H9 (cell line): ENCODE measurements around the gene PXDC1. TPM values are rescaled to one million over a fixed set of nuclear protein-coding genes. Genes with fewer than 3 reads are reported as not detected.

Experiments used
- DNase-seq: peaks from one replicate; pipeline ENCODE4 v3.0.0-alpha.2; 2017
- H2AFZ ChIP-seq: one replicate; pipeline ENCODE4 v1.6.1; 2013; ENCODE audit warnings: mild to moderate bottlenecking, low read length, control low read depth, moderate library complexity
- H2AK5ac ChIP-seq: 2 replicates; pipeline ENCODE4 v1.6.1; 2013; ENCODE audit warnings: low read length, control low read depth, mixed read lengths; ENCODE audit not compliant: insufficient read length
- H2BK120ac ChIP-seq: one replicate; pipeline ENCODE4 v1.6.1; 2013; ENCODE audit warnings: low read depth, mild to moderate bottlenecking, low read length, control low read depth, inconsistent platforms; ENCODE audit not compliant: poor library complexity, severe bottlenecking
- H2BK12ac ChIP-seq: 2 replicates; pipeline ENCODE4 v1.6.1; 2013; ENCODE audit warnings: low read length, control low read depth, mixed read lengths, low read depth; ENCODE audit not compliant: insufficient read length
- H2BK15ac ChIP-seq: 2 replicates; pipeline ENCODE4 v1.6.1; 2013; ENCODE audit warnings: low read depth, low read length, control low read depth
- H2BK20ac ChIP-seq: one replicate; pipeline ENCODE4 v1.6.1; 2013; ENCODE audit warnings: low read depth, mild to moderate bottlenecking, low read length, control low read depth, inconsistent platforms; ENCODE audit not compliant: poor library complexity, severe bottlenecking
- H2BK5ac ChIP-seq: 2 replicates; pipeline ENCODE4 v1.6.1; 2013; ENCODE audit warnings: low read length, control low read depth, mixed read lengths; ENCODE audit not compliant: insufficient read length
- H3K14ac ChIP-seq: 2 replicates; pipeline ENCODE4 v1.6.1; 2013; ENCODE audit warnings: low read length, control low read depth; ENCODE audit not compliant: insufficient read depth
- H3K18ac ChIP-seq: 2 replicates; pipeline ENCODE4 v1.6.1; 2013; ENCODE audit warnings: low read depth, mild to moderate bottlenecking, mixed read lengths, low read length, control low read depth; ENCODE audit not compliant: insufficient read length
- H3K23ac ChIP-seq: 2 replicates; pipeline ENCODE4 v1.6.1; 2013; ENCODE audit warnings: low read length, control low read depth, mixed read lengths, low read depth; ENCODE audit not compliant: insufficient read length
- H3K23me2 ChIP-seq: 2 replicates; pipeline ENCODE4 v1.6.1; 2013; ENCODE audit warnings: low read depth, mild to moderate bottlenecking, mixed read lengths, low read length, control low read depth; ENCODE audit not compliant: insufficient read length, poor library complexity, severe bottlenecking
- H3K27ac ChIP-seq: 2 replicates; pipeline ENCODE4 v1.5.1; 2013; ENCODE audit warnings: low read length, control low read depth, mixed read lengths, low read depth; ENCODE audit not compliant: insufficient read length
- H3K27me3 ChIP-seq: 2 replicates; pipeline ENCODE4 v1.6.1; 2013; ENCODE audit warnings: low read length, control low read depth, inconsistent platforms; ENCODE audit not compliant: insufficient read depth
- H3K4ac ChIP-seq: 2 replicates; pipeline ENCODE4 v1.6.1; 2013; ENCODE audit warnings: low read depth, mild to moderate bottlenecking, control low read depth, inconsistent platforms, low read length, moderate library complexity
- H3K4me1 ChIP-seq: 2 replicates; pipeline ENCODE4 v1.6.1; 2013; ENCODE audit warnings: low read length, control low read depth, inconsistent platforms; ENCODE audit not compliant: insufficient read depth
- H3K4me2 ChIP-seq: 2 replicates; pipeline ENCODE4 v1.6.1; 2013; ENCODE audit warnings: low read length, control low read depth, mixed read lengths; ENCODE audit not compliant: insufficient read length, insufficient read depth
- H3K56ac ChIP-seq: 2 replicates; pipeline ENCODE4 v1.6.1; 2013; ENCODE audit warnings: low read depth, mild to moderate bottlenecking, mixed read lengths, low read length, control low read depth; ENCODE audit not compliant: insufficient read length
- H3K79me1 ChIP-seq: 2 replicates; pipeline ENCODE4 v1.6.1; 2013; ENCODE audit warnings: low read depth, mild to moderate bottlenecking, moderate library complexity, low read length, control low read depth, inconsistent platforms; ENCODE audit not compliant: insufficient read depth, poor library complexity, severe bottlenecking
- H3K79me2 ChIP-seq: 2 replicates; pipeline ENCODE4 v1.6.1; 2013; ENCODE audit warnings: low read length, control low read depth, inconsistent platforms; ENCODE audit not compliant: insufficient read depth
- H3K9ac ChIP-seq: 2 replicates; pipeline ENCODE4 v1.6.1; 2013; ENCODE audit warnings: low read length, control low read depth, mixed read lengths; ENCODE audit not compliant: insufficient read length; ENCODE audit errors: extremely low read depth
- H3K9me3 ChIP-seq: one replicate; pipeline ENCODE4 v1.6.1; 2013; ENCODE audit warnings: low read depth, low read length, inconsistent platforms; ENCODE audit not compliant: control insufficient read depth
- H3T11ph ChIP-seq: one replicate; pipeline ENCODE4 v1.6.1; 2013; ENCODE audit warnings: mild to moderate bottlenecking, low read length, control low read depth, inconsistent platforms
- H4K20me1 ChIP-seq: one replicate; pipeline ENCODE4 v1.6.1; 2013; ENCODE audit not compliant: control insufficient read depth, insufficient read length, insufficient read depth
- H4K5ac ChIP-seq: 2 replicates; pipeline ENCODE4 v1.6.1; 2013; ENCODE audit warnings: low read depth, mild to moderate bottlenecking, mixed read lengths, low read length, control low read depth; ENCODE audit not compliant: insufficient read length
- H4K8ac ChIP-seq: replicated peaks from 2 replicates; pipeline ENCODE4 v1.6.1; 2013; ENCODE audit warnings: low read length, control low read depth, mixed read lengths, low read depth; ENCODE audit not compliant: insufficient read length
- H4K91ac ChIP-seq: 2 replicates; pipeline ENCODE4 v1.6.1; 2013; ENCODE audit warnings: low read depth, mild to moderate bottlenecking, moderate library complexity, mixed read lengths, low read length, control low read depth; ENCODE audit not compliant: insufficient read length
- H3K27ac Mint-ChIP-seq, 3 experiments: 2 replicates in 2 of 3; 3 replicates in 1 of 3; pipeline ENCODE4 v1.8.0; 2020 to 2021; ENCODE audit warnings: mixed read lengths in 3 of 3, mild to moderate bottlenecking in 1 of 3, moderate library complexity in 1 of 3
- H3K27me3 Mint-ChIP-seq: 2 replicates; pipeline ENCODE4 v1.8.0; 2021; ENCODE audit warnings: low read depth, mild to moderate bottlenecking, moderate library complexity, mixed read lengths
- H3K36me3 Mint-ChIP-seq, 3 experiments: 2 replicates in 2 of 3; 3 replicates in 1 of 3; pipeline ENCODE4 v1.8.0; 2020 to 2021; ENCODE audit warnings: low read depth in 3 of 3, mixed read lengths in 3 of 3; ENCODE audit not compliant: insufficient read depth in 1 of 3
- H3K4me1 Mint-ChIP-seq, 2 experiments: 2 replicates each; pipeline ENCODE4 v1.8.0; 2020; ENCODE audit warnings: mixed read lengths in 2 of 2
- H3K4me3 Mint-ChIP-seq, 2 experiments: 2 replicates in 1 of 2; 3 replicates in 1 of 2; pipeline ENCODE4 v1.8.0; 2020 to 2021; ENCODE audit warnings: mild to moderate bottlenecking in 2 of 2, mixed read lengths in 2 of 2, moderate library complexity in 1 of 2
- H3K9me3 Mint-ChIP-seq, 2 experiments: 2 replicates in 1 of 2; 3 replicates in 1 of 2; pipeline ENCODE4 v1.8.0; 2020; ENCODE audit warnings: mild to moderate bottlenecking in 2 of 2, mixed read lengths in 2 of 2, moderate library complexity in 1 of 2
- CTCF ChIP-seq: fragments of 200-600 bp; sonication (generic); conservative IDR thresholded peaks from 3 replicates; pipeline ENCODE4 v1.8.0; 2021; ENCODE audit warnings: antibody characterized with exemption, mild to moderate bottlenecking
- WGBS: extraction: QIAGEN DNeasy Blood & Tissue Kit; methylation state at CpG from one replicate; pipeline ENCODE4 v1.1.7; 2013; ENCODE audit warnings: missing lambda C conversion rate, low lambda C conversion rate, mixed read lengths; ENCODE audit not compliant: insufficient read length; ENCODE audit errors: extremely low coverage; 5-methylcytosine and 5-hydroxymethylcytosine counted together
- total RNA-seq: library from RNA; stranded (reverse); gene quantifications from 2 replicates; pipeline ENCODE4 v1.2.1, GENCODE V29; 2021

PXDC1 gene
- total RNA-seq, 1 experiment from 2014 or later = 3.1 TPM

DNA sequence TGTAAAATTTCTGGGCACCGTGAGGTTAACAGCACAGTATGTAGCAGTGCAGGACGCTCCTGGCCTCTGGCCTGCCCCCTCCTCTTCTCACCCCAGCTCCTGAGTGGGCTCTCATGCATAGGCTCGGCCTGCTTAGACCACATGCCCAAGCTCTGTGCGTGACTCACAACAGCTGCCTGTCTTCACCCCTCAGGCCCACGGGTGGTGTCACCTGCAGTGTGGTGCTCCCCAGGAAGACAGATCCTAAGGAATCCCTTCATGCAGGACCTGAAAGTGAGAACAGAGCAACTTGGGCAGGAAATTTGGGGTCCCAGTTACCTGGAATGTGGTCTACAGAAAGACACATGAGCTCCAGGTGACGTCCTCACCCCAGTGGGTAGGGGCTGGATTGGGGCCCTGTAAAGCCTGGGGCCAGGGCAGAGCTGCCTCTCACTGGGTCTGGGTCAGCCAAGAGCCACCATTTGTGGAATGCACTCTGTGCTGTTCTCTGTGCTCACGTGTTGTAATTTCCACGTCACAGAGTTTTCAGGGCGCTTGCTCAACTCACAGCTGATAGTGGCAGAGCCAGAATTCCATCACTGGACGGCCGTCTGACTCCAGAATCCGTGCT, 37.0 kb upstream of the PXDC1 start:
- H3K56ac ChIP-seq = no peak overlapping the region
- H3K27ac ChIP-seq = no peak overlapping the region
- H2BK120ac ChIP-seq = no peak overlapping the region
- no peak overlapping the region for H3K14ac ChIP-seq
- no peak overlapping the region for H4K91ac ChIP-seq
- DNase-seq = no peak
- H2BK20ac ChIP-seq = no peak overlapping the region
- no peak overlapping the region; a peak in 1 of 7 replicates for H3K27ac Mint-ChIP-seq
- no peaks in the 10 kb centered on the region for H3K79me1 ChIP-seq
- no peaks in the 10 kb centered on the region for H3K27me3 ChIP-seq
- TF ChIP-seq CTCF = no peak
- no peak overlapping the region for H2BK12ac ChIP-seq
- no CpG with 5 or more reads among the region's 12 CpGs for WGBS
- no peak overlapping the region for H3K9ac ChIP-seq
- H2BK5ac ChIP-seq = no peak overlapping the region
- no peak overlapping the region for H3K18ac ChIP-seq
- H3K23ac ChIP-seq = no peak overlapping the region
- H4K20me1 ChIP-seq = no peaks in the 10 kb centered on the region
- no peaks in the 10 kb centered on the region; the same call in 1 of the 2 replicates for H3K4me1 ChIP-seq
- H2BK15ac ChIP-seq = no peak overlapping the region
- peaks cover 2% of the 10 kb centered on the region for H3K27me3 Mint-ChIP-seq
- H3K9me3 Mint-ChIP-seq = no peaks in the 10 kb centered on the region
- no peak overlapping the region for H3K4me2 ChIP-seq
- H3K79me2 ChIP-seq = no peaks in the 10 kb centered on the region
- no peak overlapping the region for H4K8ac ChIP-seq
- no peak overlapping the region for H4K5ac ChIP-seq
- no peak overlapping the region for H2AFZ ChIP-seq
- H3T11ph ChIP-seq = no peak overlapping the region
- H2AK5ac ChIP-seq = no peak overlapping the region
- no peaks in the 10 kb centered on the region for H3K23me2 ChIP-seq
- H3K9me3 ChIP-seq = no peaks in the 10 kb centered on the region
- no peak overlapping the region for H3K4ac ChIP-seq
- H3K36me3 Mint-ChIP-seq = no peaks in the 10 kb centered on the region
- H3K4me3 Mint-ChIP-seq = no peak overlapping the region
- H3K4me1 Mint-ChIP-seq = peaks cover 2% of the 10 kb centered on the region in 2 experiments; a peak in 3 of 4 replicates
